Osteoblast (primary cell): ENCODE measurements around the gene IFRD2. TPM values are rescaled to one million over a fixed set of nuclear protein-coding genes. Genes with fewer than 3 reads are reported as not detected.

Source experiments
- DNase-seq: peaks from one replicate; pipeline ENCODE4 v3.0.0; 2011; ENCODE audit warnings: low spot score, mixed read lengths; ENCODE audit not compliant: insufficient read length; ENCODE audit errors: missing footprints
- H2AFZ ChIP-seq: 2 replicates; pipeline ENCODE4 v1.6.0; 2011; ENCODE audit warnings: mild to moderate bottlenecking, low read length
- H3K27ac ChIP-seq: 2 replicates; pipeline ENCODE4 v1.5.1; 2011; ENCODE audit warnings: mild to moderate bottlenecking, low read depth, low read length, moderate library complexity
- H3K27me3 ChIP-seq: 2 replicates; pipeline ENCODE4 v1.6.0; 2012; ENCODE audit warnings: mild to moderate bottlenecking, control low read depth, inconsistent platforms, low read length, moderate library complexity; ENCODE audit not compliant: insufficient read depth
- H3K36me3 ChIP-seq: 2 replicates; pipeline ENCODE4 v1.5.1; 2011; ENCODE audit warnings: mild to moderate bottlenecking, low read length, control low read depth, moderate library complexity; ENCODE audit not compliant: insufficient read depth
- H3K4me1 ChIP-seq: 2 replicates; pipeline ENCODE4 v1.5.1; 2011; ENCODE audit warnings: mild to moderate bottlenecking, low read length, control low read depth, moderate library complexity; ENCODE audit not compliant: insufficient read depth
- H3K4me2 ChIP-seq: 2 replicates; pipeline ENCODE4 v1.6.0; 2011; ENCODE audit warnings: mild to moderate bottlenecking, low read length; ENCODE audit not compliant: insufficient read depth
- H3K4me3 ChIP-seq: fragments of 200-600 bp; sonication (generic); 3 replicates; pipeline ENCODE4 v1.5.1; 2012; ENCODE audit warnings: mild to moderate bottlenecking, low read length, inconsistent platforms; ENCODE audit not compliant: insufficient read depth
- H3K79me2 ChIP-seq: 2 replicates; pipeline ENCODE4 v1.6.0; 2012; ENCODE audit warnings: mild to moderate bottlenecking, low read length, control low read depth, inconsistent platforms; ENCODE audit not compliant: insufficient read depth
- H3K9me3 ChIP-seq: 2 replicates; pipeline ENCODE4 v1.5.1; 2011; ENCODE audit warnings: low read depth, low read length, control low read depth
- H4K20me1 ChIP-seq: 2 replicates; pipeline ENCODE4 v1.6.0; 2012; ENCODE audit warnings: mild to moderate bottlenecking, low read length, control low read depth; ENCODE audit not compliant: insufficient read depth
- CTCF ChIP-seq: IDR thresholded peaks from 2 replicates; pipeline ENCODE4 v1.5.1; 2011; ENCODE audit warnings: mild to moderate bottlenecking, low read depth, low read length, moderate library complexity; ENCODE audit errors: extremely low read depth
- total RNA-seq: library from RNA; depleted of rRNA; stranded (reverse); fragments of >200 nt; gene quantifications from 2 replicates; pipeline ENCODE4 v1.2.3, GENCODE V29; 2012

Gene IFRD2
- total RNA-seq, 1 donor = 65.1 TPM

GRCh38 chr3:50340147-50340447 is 47.9 kb upstream of the IFRD2 start:
- H3K4me2 ChIP-seq = peak overlapping the region; percentile 97
- DNase-seq = no peak
- H3K79me2 ChIP-seq = peaks cover 48% of the 10 kb centered on the region
- TF ChIP-seq CTCF = no peak
- H3K27ac ChIP-seq = peak overlapping the region; percentile 83
- H3K4me1 ChIP-seq = peaks cover 44% of the 10 kb centered on the region
- H3K4me3 ChIP-seq = peak overlapping the region; percentile 77
- peak overlapping the region; percentile 82 for H2AFZ ChIP-seq
- no peaks in the 10 kb centered on the region for H3K27me3 ChIP-seq
- no peaks in the 10 kb centered on the region for H3K9me3 ChIP-seq
- H4K20me1 ChIP-seq = peaks cover 11% of the 10 kb centered on the region
- H3K36me3 ChIP-seq = no peaks in the 10 kb centered on the region

- H3K27ac ChIP-seq = peak overlapping the region; percentile 83
These were observed 47.4 kb upstream of the IFRD2 start for GRCh38 chr3:50339485-50340146.

GRCh38 chr3:50338965-50339364 is 46.7 kb upstream of the IFRD2 start:
- peaks cover 60% of the 10 kb centered on the region for H3K79me2 ChIP-seq
- H3K4me1 ChIP-seq = peaks cover 54% of the 10 kb centered on the region
- peaks cover 20% of the 10 kb centered on the region for H4K20me1 ChIP-seq
- no peak overlapping the region for H3K4me3 ChIP-seq
- H3K9me3 ChIP-seq = no peaks in the 10 kb centered on the region
- H3K27me3 ChIP-seq = no peaks in the 10 kb centered on the region
- peak overlapping the region; percentile 5 for H3K4me2 ChIP-seq
- no peak for TF ChIP-seq CTCF
- H2AFZ ChIP-seq = no peak overlapping the region
- H3K27ac ChIP-seq = peak overlapping the region; percentile 4
- DNase-seq = no peak
- H3K36me3 ChIP-seq = no peaks in the 10 kb centered on the region

More at GRCh38 chr3:50339485-50340146, 47.4 kb upstream of the IFRD2 start:
- peaks cover 53% of the 10 kb centered on the region for H3K79me2 ChIP-seq
- H3K4me1 ChIP-seq = peaks cover 47% of the 10 kb centered on the region
- peak overlapping the region; percentile 82 for H2AFZ ChIP-seq
- no peaks in the 10 kb centered on the region for H3K9me3 ChIP-seq
- peak overlapping the region; percentile 97 for H3K4me2 ChIP-seq
- H4K20me1 ChIP-seq = peaks cover 14% of the 10 kb centered on the region
- no peaks in the 10 kb centered on the region for H3K36me3 ChIP-seq
- DNase-seq = peak; percentile 90
- no peaks in the 10 kb centered on the region for H3K27me3 ChIP-seq
- peak overlapping the region; percentile 77 for H3K4me3 ChIP-seq
- TF ChIP-seq CTCF = no peak

GRCh38 chr3:50337175-50337861 is 45.1 kb upstream of the IFRD2 start:
- peak; percentile 100 for DNase-seq
- peaks cover 76% of the 10 kb centered on the region for H3K79me2 ChIP-seq
- peak overlapping the region; percentile 90 for H3K4me3 ChIP-seq
- peaks cover 27% of the 10 kb centered on the region for H4K20me1 ChIP-seq
- H3K4me2 ChIP-seq = peak overlapping the region; percentile 83
- H3K9me3 ChIP-seq = no peaks in the 10 kb centered on the region
- H3K4me1 ChIP-seq = peaks cover 64% of the 10 kb centered on the region
- H3K27me3 ChIP-seq = no peaks in the 10 kb centered on the region
- H3K27ac ChIP-seq = peak overlapping the region; percentile 84
- H3K36me3 ChIP-seq = peaks cover 2% of the 10 kb centered on the region
- peak overlapping the region; percentile 88 for H2AFZ ChIP-seq
- no peak for TF ChIP-seq CTCF
